Common myeloid progenitor, CD34-positive (primary cell): ENCODE measurements around the gene PTPRD.

ENCODE experiments used
- CTCF ChIA-PET: fragments of 350-600 bp; sonication (Branson Sonifier 250); formaldehyde crosslinking; loops from one replicate; lab custom pipeline; 2021; ENCODE audit warnings: antibody characterized with exemption; lab: Charles Lee
- POLR2A ChIA-PET: fragments of 350-600 bp; sonication (Branson Sonifier 250); formaldehyde crosslinking; loops from one replicate; lab custom pipeline; 2021; ENCODE audit warnings: antibody characterized with exemption; lab: Charles Lee
- DNase-seq, 3 donors: peaks; one replicate each; pipeline versions ENCODE4 v3.0.0 to v3.0.0-alpha.2; 2013
- H3K27ac ChIP-seq, 2 experiments: 1 replicate in 1 of 2; 2 replicates in 1 of 2; pipeline ENCODE4 v1.7.0; 2013; ENCODE audit warnings: inconsistent platforms in 2 of 2, low read length in 2 of 2, mild to moderate bottlenecking in 2 of 2, low read depth in 1 of 2, moderate library complexity in 1 of 2; ENCODE audit not compliant: severe bottlenecking in 2 of 2, insufficient read depth in 1 of 2, poor library complexity in 1 of 2
- H3K27me3 ChIP-seq, 5 experiments: replicated peaks in 2 of 5; 1 replicate in 3 of 5; 2 replicates in 2 of 5; pipeline versions ENCODE4 v1.6.1 to v1.7.0; 2013; ENCODE audit warnings: low read length in 4 of 5, mild to moderate bottlenecking in 2 of 5, moderate library complexity in 2 of 5, inconsistent platforms in 1 of 5; ENCODE audit not compliant: insufficient read depth in 5 of 5, control insufficient read depth in 4 of 5
- H3K36me3 ChIP-seq, 4 experiments: 1 replicate in 2 of 4; 2 replicates in 2 of 4; pipeline versions ENCODE4 v1.6.1 to v1.7.0; 2013; ENCODE audit warnings: low read length in 3 of 4, control low read depth in 1 of 4, mild to moderate bottlenecking in 1 of 4; ENCODE audit not compliant: control insufficient read depth in 4 of 4, insufficient read depth in 4 of 4
- H3K4me1 ChIP-seq, 4 experiments: 1 replicate in 3 of 4; 2 replicates in 1 of 4; pipeline versions ENCODE4 v1.6.1 to v1.7.1; 2013; ENCODE audit warnings: low read length in 3 of 4, mild to moderate bottlenecking in 3 of 4, control low read depth in 1 of 4, inconsistent platforms in 1 of 4, moderate library complexity in 1 of 4; ENCODE audit not compliant: control insufficient read depth in 4 of 4, insufficient read depth in 4 of 4; ENCODE audit errors: control extremely low read depth in 1 of 4
- H3K4me3 ChIP-seq, 7 experiments: 1 replicate in 4 of 7; 2 replicates in 3 of 7; pipeline versions ENCODE4 v1.5.1 to v1.7.0; 2013; ENCODE audit warnings: mild to moderate bottlenecking in 7 of 7, low read length in 6 of 7, moderate library complexity in 6 of 7, inconsistent platforms in 2 of 7, low read depth in 2 of 7, control low read depth in 1 of 7; ENCODE audit not compliant: insufficient read depth in 4 of 7, control insufficient read depth in 1 of 7; ENCODE audit errors: extremely low read depth in 1 of 7
- H3K9me3 ChIP-seq, 5 experiments: 1 replicate in 4 of 5; 2 replicates in 1 of 5; pipeline versions ENCODE4 v1.6.1 to v1.7.1; 2013; ENCODE audit warnings: low read length in 4 of 5, mild to moderate bottlenecking in 2 of 5, inconsistent platforms in 1 of 5, low read depth in 1 of 5, moderate library complexity in 1 of 5; ENCODE audit not compliant: control insufficient read depth in 4 of 5, insufficient read depth in 2 of 5; ENCODE audit errors: control extremely low read depth in 1 of 5
- WGBS: methylation state at CpG from one replicate; pipeline ENCODE4 v1.1.5; 2013; ENCODE audit not compliant: insufficient coverage; 5-methylcytosine and 5-hydroxymethylcytosine counted together

The PTPRD gene

GRCh38 chr9:8362250-8362649 lies 2250.6 kb downstream of the PTPRD start:
- H3K4me1 ChIP-seq = peaks cover 0 to 9% (median 5%) of the 10 kb centered on the region in 4 experiments
- ChIA-PET POLR2A (interaction anchor here (0.5 kb wide), 1 partner anchor 1550 kb away, joined by 3 read pairs; no protein-coding TSS in a partner anchor), CTCF (no interaction called here)
- H3K27me3 ChIP-seq = no peaks in the 10 kb centered on the region
- no peak overlapping the region for H3K4me3 ChIP-seq
- 100% methylated on average over 1 of the region's 1 CpG for WGBS
- H3K9me3 ChIP-seq = no peaks in the 10 kb centered on the region
- no peaks in the 10 kb centered on the region for H3K36me3 ChIP-seq
- no peak overlapping the region for H3K27ac ChIP-seq
- no peak for DNase-seq

- Histone ChIP-seq H3K9me3 (no peaks in the 10 kb centered on the region), H3K4me1 (peaks cover 0 to 9% (median 5%) of the 10 kb centered on the region in 4 experiments), H3K27me3 (no peaks in the 10 kb centered on the region), H3K27ac (no peak overlapping the region), H3K36me3 (no peaks in the 10 kb centered on the region), H3K4me3 (no peak overlapping the region)
- no peak for DNase-seq
- ChIA-PET CTCF (no interaction called here), POLR2A (no interaction called here)
- WGBS = no CpG with 5 or more reads among the region's 2 CpGs
Measured at GRCh38 chr9:8361364-8361763, 2251.4 kb downstream of the PTPRD start.

- Histone ChIP-seq H3K36me3 (no peaks in the 10 kb centered on the region), H3K9me3 (no peaks in the 10 kb centered on the region), H3K4me1 (no peaks in the 10 kb centered on the region), H3K4me3 (no peak overlapping the region), H3K27me3 (no peaks in the 10 kb centered on the region), H3K27ac (no peak overlapping the region)
- ChIA-PET CTCF (interaction anchor here (1.0 kb wide), 1 partner anchor 10 kb away, joined by 3 read pairs; no protein-coding TSS in a partner anchor), POLR2A (no interaction called here)
- no peak for DNase-seq
Measured at GRCh38 chr9:8356406-8356805, 2256.4 kb downstream of the PTPRD start.

- H3K4me1 ChIP-seq = no peaks in the 10 kb centered on the region
- ChIA-PET CTCF (interaction anchor here (0.6 to 0.7 kb wide), 2 partner anchors 75 to 298 kb away, joined by 3 to 4 read pairs; no protein-coding TSS in a partner anchor), POLR2A (no interaction called here)
Measured at GRCh38 chr9:8351436-8351835, 2261.4 kb downstream of the PTPRD start.

GRCh38 chr9:8349901-8350300 lies 2262.9 kb downstream of the PTPRD start:
- H3K36me3 ChIP-seq = no peaks in the 10 kb centered on the region
- no peak for DNase-seq
- ChIA-PET CTCF (interaction anchor here (1.0 kb wide), 1 partner anchor 10 kb away, joined by 3 read pairs; no protein-coding TSS in a partner anchor), POLR2A (no interaction called here)
- no peaks in the 10 kb centered on the region for H3K9me3 ChIP-seq
- no peaks in the 10 kb centered on the region for H3K27me3 ChIP-seq
- H3K27ac ChIP-seq = no peak overlapping the region
- no peaks in the 10 kb centered on the region for H3K4me1 ChIP-seq
- WGBS = 100% methylated on average over 3 of the region's 4 CpGs
- no peak overlapping the region for H3K4me3 ChIP-seq

More at GRCh38 chr9:8351436-8351835, 2261.4 kb downstream of the PTPRD start:
- H3K36me3 ChIP-seq = no peaks in the 10 kb centered on the region
- H3K27ac ChIP-seq = no peak overlapping the region
- H3K27me3 ChIP-seq = no peaks in the 10 kb centered on the region
- DNase-seq = no peak
- H3K9me3 ChIP-seq = no peaks in the 10 kb centered on the region
- H3K4me3 ChIP-seq = no peak overlapping the region

GRCh38 chr9:8349376-8349775 lies 2263.4 kb downstream of the PTPRD start:
- CTCF ChIA-PET = interaction anchor here (1.0 kb wide), 1 partner anchor 10 kb away, joined by 3 read pairs; no protein-coding TSS in a partner anchor
- 100% methylated on average over 1 of the region's 2 CpGs for WGBS

GRCh38 chr9:8348756-8349155 lies 2264.0 kb downstream of the PTPRD start:
- WGBS = no CpG with 5 or more reads among the region's 4 CpGs
- no peaks in the 10 kb centered on the region for H3K36me3 ChIP-seq
- no peaks in the 10 kb centered on the region for H3K27me3 ChIP-seq
- no peak overlapping the region for H3K4me3 ChIP-seq
- ChIA-PET CTCF (no interaction called here), POLR2A (no interaction called here)
- peaks cover 0 to 1% (median 0%) of the 10 kb centered on the region in 5 experiments for H3K9me3 ChIP-seq
- no peak overlapping the region for H3K27ac ChIP-seq
- DNase-seq = no peak
- no peaks in the 10 kb centered on the region for H3K4me1 ChIP-seq

More at GRCh38 chr9:8349376-8349775, 2263.4 kb downstream of the PTPRD start:
- Histone ChIP-seq H3K4me1 (no peaks in the 10 kb centered on the region), H3K27me3 (no peaks in the 10 kb centered on the region), H3K36me3 (no peaks in the 10 kb centered on the region), H3K4me3 (no peak overlapping the region), H3K9me3 (peaks cover 0 to 1% (median 0%) of the 10 kb centered on the region in 5 experiments), H3K27ac (no peak overlapping the region)
- DNase-seq = no peak
- POLR2A ChIA-PET = no interaction called here
